ENCODE data around the gene LRRC15.

The LRRC15 gene

GRCh38 chr3:194364314-194364651 lies 5.3 kb downstream of the LRRC15 start:
- no peak for DNase-seq (ENCODE audit: low read depth)

- no peak for DNase-seq (ENCODE audit: low read depth)
Observed at GRCh38 chr3:194360568-194360967, 9.0 kb downstream of the LRRC15 start.

GRCh38 chr3:194357681-194358080 lies 11.9 kb downstream of the LRRC15 start:
- no peak for DNase-seq (ENCODE audit: low read depth)

- no peak for DNase-seq (ENCODE audit: low read depth)
Observed at GRCh38 chr3:194355379-194355778, 14.2 kb downstream of the LRRC15 start.

GRCh38 chr3:194354315-194354714 lies 15.2 kb downstream of the LRRC15 start:
- DNase-seq (ENCODE audit: low read depth): no peak

- no peak for DNase-seq (ENCODE audit: low read depth)
Observed at GRCh38 chr3:194352667-194353246, 16.8 kb downstream of the LRRC15 start.

GRCh38 chr3:194351952-194352536 lies 17.5 kb downstream of the LRRC15 start:
- DNase-seq (ENCODE audit: low read depth): no peak

GRCh38 chr3:194351080-194351672 lies 18.4 kb downstream of the LRRC15 start, which contains the start of gene CPN2:
Gene CPN2 (minus strand): TSS chr3:194351328. CDS start chr3:194342702, 8,626 bp downstream.
- DNase-seq (ENCODE audit: low read depth): no peak

GRCh38 chr3:194350726-194351071 lies 18.8 kb downstream of the LRRC15 start:
- no peak for DNase-seq (ENCODE audit: low read depth)

GRCh38 chr3:194348354-194348753 lies 21.2 kb downstream of the LRRC15 start:
- DNase-seq (ENCODE audit: low read depth): peak; percentile 67

GRCh38 chr3:194346621-194347020 lies 22.9 kb downstream of the LRRC15 start:
- peak; percentile 19 for DNase-seq (ENCODE audit: low read depth)

- DNase-seq (ENCODE audit: low read depth): no peak
Observed at GRCh38 chr3:194346035-194346434, 23.5 kb downstream of the LRRC15 start.

- DNase-seq (ENCODE audit: low read depth): no peak
Observed at GRCh38 chr3:194344012-194344411, 25.5 kb downstream of the LRRC15 start.

- DNase-seq (ENCODE audit: low read depth): no peak
Observed at GRCh38 chr3:194343561-194343893, 26.0 kb downstream of the LRRC15 start.

GRCh38 chr3:194342861-194343560 lies 26.5 kb downstream of the LRRC15 start:
- no peak for DNase-seq (ENCODE audit: low read depth)

GRCh38 chr3:194340757-194341400 lies 28.7 kb downstream of the LRRC15 start:
- DNase-seq (ENCODE audit: low read depth): no peak

- DNase-seq (ENCODE audit: low read depth): no peak
Observed at GRCh38 chr3:194339840-194340239, 29.7 kb downstream of the LRRC15 start.

GRCh38 chr3:194339356-194339755 lies 30.2 kb downstream of the LRRC15 start:
- no peak for DNase-seq (ENCODE audit: low read depth)

GRCh38 chr3:194337965-194338753 lies 31.4 kb downstream of the LRRC15 start:
- peak; percentile 73 for DNase-seq (ENCODE audit: low read depth)

- no peak for DNase-seq (ENCODE audit: low read depth)
Observed at GRCh38 chr3:194336601-194337355, 32.8 kb downstream of the LRRC15 start.

GRCh38 chr3:194333981-194334320 lies 35.6 kb downstream of the LRRC15 start:
- DNase-seq (ENCODE audit: low read depth): no peak
